CD4-positive, alpha-beta memory T cell (primary cell): ENCODE results near the gene SEC62. TPM values are rescaled to one million over a fixed set of nuclear protein-coding genes. Genes with fewer than 3 reads are reported as not detected.

Source experiments
- CTCF ChIA-PET: fragments of 350-600 bp; sonication (Branson Sonifier 250); formaldehyde crosslinking; loops from one replicate; lab custom pipeline; 2021; ENCODE audit warnings: inconsistent platforms; ENCODE audit not compliant: partially characterized antibody; lab: Charles Lee
- POLR2A ChIA-PET: fragments of 350-600 bp; sonication (Branson Sonifier 250); formaldehyde crosslinking; loops from one replicate; lab custom pipeline; 2021; ENCODE audit not compliant: partially characterized antibody; lab: Charles Lee
- DNase-seq, 5 donors: peaks; one replicate each; pipeline versions ENCODE4 v3.0.0 to v3.0.0-alpha.2; 2020 to 2022; ENCODE audit warnings: mixed read lengths in 1 of 5
- H3K27ac ChIP-seq: one replicate; pipeline ENCODE4 v1.7.0; 2013; ENCODE audit warnings: low read depth, low read length
- H3K27me3 ChIP-seq: 2 replicates; pipeline ENCODE4 v1.7.0; 2013; ENCODE audit warnings: mild to moderate bottlenecking, low read length, moderate library complexity; ENCODE audit not compliant: insufficient read depth
- H3K36me3 ChIP-seq: 2 replicates; pipeline ENCODE4 v1.7.0; 2013; ENCODE audit warnings: mild to moderate bottlenecking, low read length, moderate library complexity; ENCODE audit not compliant: insufficient read depth
- H3K4me1 ChIP-seq: 2 replicates; pipeline ENCODE4 v1.7.0; 2013; ENCODE audit warnings: mild to moderate bottlenecking, low read length, moderate library complexity; ENCODE audit not compliant: insufficient read depth
- H3K4me3 ChIP-seq, 2 donors: one replicate each; pipeline ENCODE4 v1.7.0; 2013; ENCODE audit warnings: low read length in 2 of 2, mild to moderate bottlenecking in 1 of 2
- H3K9me3 ChIP-seq, 2 donors: one replicate each; pipeline ENCODE4 v1.7.0; 2013; ENCODE audit warnings: low read length in 2 of 2, control low read depth in 1 of 2; ENCODE audit not compliant: control insufficient read depth in 1 of 2
- H3K27ac Mint-ChIP-seq, 7 donors: one replicate each; pipeline ENCODE4 v1.8.0; 2020 to 2021; ENCODE audit warnings: mixed read lengths in 7 of 7, mild to moderate bottlenecking in 6 of 7, inconsistent platforms in 3 of 7, moderate library complexity in 3 of 7
- H3K27me3 Mint-ChIP-seq, 2 donors: one replicate each; pipeline ENCODE4 v1.8.0; 2020 to 2021; ENCODE audit warnings: mixed read lengths in 2 of 2
- H3K36me3 Mint-ChIP-seq, 2 donors: one replicate each; pipeline ENCODE4 v1.8.0; 2020 to 2021; ENCODE audit warnings: mixed read lengths in 2 of 2, inconsistent platforms in 1 of 2, mild to moderate bottlenecking in 1 of 2
- H3K4me1 Mint-ChIP-seq, 4 donors: one replicate each; pipeline ENCODE4 v1.8.0; 2020 to 2021; ENCODE audit warnings: mixed read lengths in 4 of 4, mild to moderate bottlenecking in 1 of 4
- H3K4me3 Mint-ChIP-seq, 8 donors: one replicate each; pipeline ENCODE4 v1.8.0; 2020 to 2021; ENCODE audit warnings: mixed read lengths in 8 of 8, mild to moderate bottlenecking in 7 of 8, moderate library complexity in 6 of 8, inconsistent platforms in 3 of 8
- H3K9me3 Mint-ChIP-seq, 8 donors: one replicate each; pipeline ENCODE4 v1.8.0; 2020 to 2021; ENCODE audit warnings: mixed read lengths in 8 of 8, mild to moderate bottlenecking in 5 of 8, inconsistent platforms in 3 of 8, moderate library complexity in 1 of 8
- intact Hi-C: fragments of 100-400 bp; cut with micrococcal nuclease; formaldehyde crosslinking; loops from one replicate; pipeline ENCODE4 v1.15.1; 2023
- polyA plus RNA-seq, 2 donors: library from polyadenylated mRNA; unstranded; fragments of 300-500 nt; fragmentation: Illumina TruSeq; gene quantifications; one replicate each; pipeline ENCODE4 v1.2.3, GENCODE V29; 2021
- total RNA-seq, 2 experiments: library from RNA; stranded (reverse); gene quantifications; one replicate each; pipeline ENCODE4 v1.2.3, GENCODE V29; 2021

The SEC62 gene
- total RNA-seq (100 to 1,000 TPM; 127 to 136 TPM), polyA plus RNA-seq (100 to 1,000 TPM; 153 to 180 TPM)

- H3K36me3 ChIP-seq, result no peaks in the 10 kb centered on the region
- peak within 1 kb of the TSS; percentile 83 to 97 for H3K4me3 ChIP-seq
- H3K36me3 Mint-ChIP-seq, result peaks cover 0 to 19% of the 10 kb centered on the region in 2 donors
- peak; percentile 95 to 96 (median 95) for DNase-seq
- peak within 1 kb of the TSS; percentile 95 for H3K27ac ChIP-seq
- H3K27me3 Mint-ChIP-seq, result no peaks in the 10 kb centered on the region
- no peaks in the 10 kb centered on the region for H3K27me3 ChIP-seq
- peaks cover 0 to 4% (median 0%) of the 10 kb centered on the region in 8 donors for H3K9me3 Mint-ChIP-seq
- ChIA-PET CTCF (interaction anchor here (0.6 to 2.4 kb wide), 12 partner anchors 10 to 446 kb away, joined by 3 to 12 read pairs (median 3); partner anchors contain the start of genes LRRC34, LRRIQ4 and TERC), POLR2A (interaction anchor here (0.6 to 3.5 kb wide), 33 partner anchors 11 to 1493 kb away, joined by 3 to 60 read pairs (median 5); partner anchors contain the start of genes ACTRT3, LRRC34, LRRIQ4 and MYNN)
- peaks cover 48 to 71% (median 60%) of the 10 kb centered on the region in 4 donors for H3K4me1 Mint-ChIP-seq
- H3K4me3 Mint-ChIP-seq, result peak within 1 kb of the TSS; percentile 90 to 100 (median 96)
- no peaks in the 10 kb centered on the region for H3K9me3 ChIP-seq
- H3K27ac Mint-ChIP-seq, result peak within 1 kb of the TSS; percentile 98 to 100 (median 99)
- peaks cover 54% of the 10 kb centered on the region for H3K4me1 ChIP-seq
- intact Hi-C loops, result loop anchor here (1.0 to 10.0 kb wide), 10 partner anchors 72 to 942 kb away; partner anchors contain the start of genes EIF5A2, MYNN, PHC3 and PRKCI
Observed at GRCh38 chr3:169966428-169966950, at the start of gene SEC62. Gene SEC62, plus strand, starts transcription at chr3:169966807. Its CDS starts 16 bp downstream, at chr3:169966823.

DNA sequence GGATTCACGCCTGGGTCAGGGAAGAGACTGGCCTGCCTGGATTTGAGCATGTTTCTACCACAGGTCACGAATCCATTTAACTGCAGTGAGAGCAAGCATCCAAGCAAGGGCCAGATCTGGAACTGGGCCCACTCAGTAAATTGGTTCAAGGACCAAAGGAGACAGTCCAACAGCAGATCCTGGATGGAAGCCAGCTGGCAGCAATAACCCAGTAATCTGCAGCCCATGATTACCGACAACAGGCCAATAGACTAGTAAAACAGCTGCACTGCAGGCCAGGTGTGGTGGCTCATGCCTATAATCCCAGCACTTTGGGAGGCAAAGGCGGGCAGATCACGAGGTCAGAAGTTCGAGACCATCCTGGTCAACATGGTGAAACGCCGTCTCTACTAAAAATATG, 43.4 kb upstream of the SEC62 start:
- POLR2A ChIA-PET, result no interaction called here
- Histone ChIP-seq H3K27ac (no peak overlapping the region), H3K36me3 (no peaks in the 10 kb centered on the region), H3K4me3 (no peak overlapping the region), H3K27me3 (no peaks in the 10 kb centered on the region), H3K4me1 (no peaks in the 10 kb centered on the region), H3K9me3 (no peaks in the 10 kb centered on the region)
- CTCF ChIA-PET, result no interaction called here
- H3K27me3 Mint-ChIP-seq, result no peaks in the 10 kb centered on the region
- no peaks in the 10 kb centered on the region for H3K4me1 Mint-ChIP-seq
- no peaks in the 10 kb centered on the region for H3K36me3 Mint-ChIP-seq
- intact Hi-C loops, result no loop called here
- H3K9me3 Mint-ChIP-seq, result no peaks in the 10 kb centered on the region
- H3K4me3 Mint-ChIP-seq, result no peak overlapping the region
- no peak for DNase-seq
- H3K27ac Mint-ChIP-seq, result no peak overlapping the region

DNA sequence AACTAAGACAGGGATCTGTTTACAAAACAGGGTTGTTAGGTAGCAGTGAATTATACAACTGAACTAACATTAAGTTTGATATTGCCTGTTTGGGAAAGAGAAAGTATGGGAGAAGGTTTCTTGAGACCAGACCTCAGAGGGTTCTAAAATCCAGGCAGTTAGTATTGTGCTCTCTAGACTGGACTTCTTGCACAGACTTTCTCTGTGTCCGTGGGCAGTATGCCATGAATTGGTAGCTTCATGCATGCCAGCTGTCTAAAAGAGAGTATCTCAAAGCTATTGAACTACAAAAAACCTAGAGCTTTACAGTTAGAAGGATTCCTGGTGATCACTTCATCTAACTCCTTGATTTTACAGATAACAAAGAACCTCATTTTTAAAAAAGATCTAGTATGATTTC, 42.8 kb upstream of the SEC62 start:
- Mint-ChIP-seq H3K4me3 (no peak overlapping the region), H3K36me3 (no peaks in the 10 kb centered on the region), H3K27me3 (no peaks in the 10 kb centered on the region), H3K27ac (no peak overlapping the region), H3K4me1 (no peaks in the 10 kb centered on the region), H3K9me3 (no peaks in the 10 kb centered on the region)
- Histone ChIP-seq H3K4me1 (no peaks in the 10 kb centered on the region), H3K27ac (no peak overlapping the region), H3K9me3 (no peaks in the 10 kb centered on the region), H3K36me3 (no peaks in the 10 kb centered on the region), H3K4me3 (no peak overlapping the region), H3K27me3 (no peaks in the 10 kb centered on the region)
- ChIA-PET CTCF (no interaction called here), POLR2A (no interaction called here)
- intact Hi-C loops, result no loop called here
- DNase-seq, result no peak

GRCh38 chr3:169929830-169930519, 36.6 kb upstream of the SEC62 start:
- Mint-ChIP-seq H3K4me1 (no peaks in the 10 kb centered on the region), H3K9me3 (no peaks in the 10 kb centered on the region), H3K36me3 (no peaks in the 10 kb centered on the region), H3K4me3 (no peak overlapping the region), H3K27me3 (peaks cover 9 to 11% of the 10 kb centered on the region in 2 donors), H3K27ac (no peak overlapping the region)
- H3K27ac ChIP-seq, result no peak overlapping the region
- POLR2A ChIA-PET, result no interaction called here
- no peaks in the 10 kb centered on the region for H3K36me3 ChIP-seq
- H3K27me3 ChIP-seq, result no peaks in the 10 kb centered on the region
- no peak overlapping the region for H3K4me3 ChIP-seq
- H3K4me1 ChIP-seq, result no peaks in the 10 kb centered on the region
- intact Hi-C loops, result no loop called here
- CTCF ChIA-PET, result no interaction called here
- H3K9me3 ChIP-seq, result no peaks in the 10 kb centered on the region
- DNase-seq, result no peak

DNA sequence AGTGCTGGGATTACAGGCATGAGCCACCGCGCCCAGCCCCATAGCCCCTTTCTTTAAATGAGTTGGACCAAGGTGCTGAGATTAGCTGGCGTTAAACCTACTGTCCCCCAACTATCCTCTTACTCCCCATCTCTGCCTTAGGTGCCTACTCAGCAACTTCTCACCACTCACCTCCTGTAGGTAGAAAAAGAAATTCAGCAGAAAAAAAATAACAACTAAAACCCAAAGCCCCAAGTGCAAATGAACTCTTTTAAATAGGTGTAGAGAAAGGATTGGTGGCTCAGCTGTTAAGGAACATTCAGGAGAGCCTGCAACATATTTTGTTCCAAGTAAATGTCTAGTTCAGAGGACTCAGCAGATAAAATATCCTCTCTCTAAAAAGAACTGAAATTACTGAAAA, 35.8 kb upstream of the SEC62 start:
- Mint-ChIP-seq H3K27ac (peak overlapping the region in 1 of 7 donors; percentile 30), H3K9me3 (no peaks in the 10 kb centered on the region), H3K36me3 (no peaks in the 10 kb centered on the region), H3K4me1 (no peaks in the 10 kb centered on the region), H3K4me3 (no peak overlapping the region), H3K27me3 (peaks cover 9 to 14% of the 10 kb centered on the region in 2 donors)
- H3K27ac ChIP-seq, result no peak overlapping the region
- intact Hi-C loops, result no loop called here
- H3K4me3 ChIP-seq, result no peak overlapping the region
- H3K9me3 ChIP-seq, result no peaks in the 10 kb centered on the region
- ChIA-PET CTCF (interaction anchor here (1.0 kb wide), 1 partner anchor 66 kb away, joined by 3 read pairs; no protein-coding TSS in a partner anchor), POLR2A (no interaction called here)
- H3K4me1 ChIP-seq, result no peaks in the 10 kb centered on the region
- H3K36me3 ChIP-seq, result no peaks in the 10 kb centered on the region
- no peak for DNase-seq
- H3K27me3 ChIP-seq, result no peaks in the 10 kb centered on the region

DNA sequence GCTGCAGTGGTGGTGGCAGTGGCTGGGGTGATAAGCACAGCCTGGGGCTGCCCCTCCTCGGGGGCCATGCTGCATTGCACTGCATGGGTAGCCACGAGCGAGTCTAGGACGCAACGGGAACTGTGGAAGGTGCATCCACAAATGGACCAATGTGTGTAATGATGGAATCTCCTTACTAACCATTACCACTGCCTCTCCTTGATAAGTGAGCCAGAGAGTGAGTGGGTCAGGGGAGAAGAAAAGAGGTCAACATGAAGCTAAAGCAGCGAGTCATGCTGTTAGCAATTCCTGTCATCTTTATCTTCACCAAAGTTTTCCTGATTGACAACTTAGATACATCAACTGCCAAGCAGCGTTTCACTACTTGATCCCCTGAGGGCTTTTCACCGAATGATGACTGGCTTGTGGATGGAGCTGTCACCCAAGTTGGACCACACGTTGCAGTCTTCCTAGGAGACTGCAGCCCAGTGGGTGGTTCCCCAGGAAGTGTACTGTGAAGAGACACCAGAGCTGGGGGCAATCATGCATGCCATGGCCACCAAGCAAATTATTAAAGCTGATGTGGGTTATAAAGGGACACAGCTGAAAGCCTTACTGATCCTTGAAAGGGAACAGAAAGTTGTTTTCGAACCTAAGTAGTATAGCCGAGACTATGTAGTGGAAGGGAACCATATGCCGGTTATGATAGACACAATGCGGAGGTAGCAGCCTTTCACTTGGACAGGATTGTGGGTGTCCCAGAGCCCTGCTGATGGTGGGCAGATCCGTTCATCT, 34.7 kb upstream of the SEC62 start:
- no peaks in the 10 kb centered on the region for H3K4me1 Mint-ChIP-seq
- H3K4me3 Mint-ChIP-seq, result no peak overlapping the region
- DNase-seq, result no peak
- Histone ChIP-seq H3K27me3 (no peaks in the 10 kb centered on the region), H3K9me3 (no peaks in the 10 kb centered on the region), H3K4me1 (no peaks in the 10 kb centered on the region), H3K4me3 (no peak overlapping the region), H3K27ac (no peak overlapping the region), H3K36me3 (no peaks in the 10 kb centered on the region)
- H3K36me3 Mint-ChIP-seq, result no peaks in the 10 kb centered on the region
- no peak overlapping the region for H3K27ac Mint-ChIP-seq
- POLR2A ChIA-PET, result no interaction called here
- peaks cover 9 to 14% of the 10 kb centered on the region in 2 donors for H3K27me3 Mint-ChIP-seq
- no peaks in the 10 kb centered on the region for H3K9me3 Mint-ChIP-seq
- intact Hi-C loops, result no loop called here
- CTCF ChIA-PET, result no interaction called here

DNA sequence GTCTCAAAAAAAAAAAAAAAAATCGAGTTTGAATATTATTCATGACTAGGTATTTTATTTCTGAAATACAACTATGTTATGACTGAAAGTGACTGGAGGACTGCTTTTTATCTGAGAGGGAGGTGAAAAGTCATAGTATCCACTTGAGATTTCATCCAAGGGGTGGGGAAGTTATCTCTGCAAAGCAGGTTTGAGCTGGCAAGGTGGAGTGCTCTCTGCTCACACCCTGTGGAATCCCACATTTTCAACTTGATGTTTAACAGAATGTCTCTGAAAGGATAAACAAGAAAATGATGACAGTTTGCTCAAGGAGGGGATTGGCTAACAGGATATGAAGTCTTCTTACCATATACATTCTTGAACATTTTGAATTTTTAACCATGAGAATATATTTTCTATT, 27.3 kb upstream of the SEC62 start:
- POLR2A ChIA-PET, result no interaction called here
- H3K36me3 Mint-ChIP-seq, result no peaks in the 10 kb centered on the region
- CTCF ChIA-PET, result interaction anchor here (1.2 kb wide), 1 partner anchor 77 kb away, joined by 3 read pairs; no protein-coding TSS in a partner anchor

More for the DNA sequence above, 27.3 kb upstream of the SEC62 start:
- Histone ChIP-seq H3K4me3 (no peak overlapping the region), H3K27me3 (no peaks in the 10 kb centered on the region), H3K4me1 (peaks cover 5% of the 10 kb centered on the region), H3K27ac (no peak overlapping the region), H3K9me3 (no peaks in the 10 kb centered on the region), H3K36me3 (no peaks in the 10 kb centered on the region)
- peaks cover 13 to 20% of the 10 kb centered on the region in 2 donors for H3K27me3 Mint-ChIP-seq
- peaks cover 0 to 8% (median 4%) of the 10 kb centered on the region in 4 donors for H3K4me1 Mint-ChIP-seq
- H3K4me3 Mint-ChIP-seq, result no peak overlapping the region
- intact Hi-C loops, result no loop called here
- no peak for DNase-seq
- H3K9me3 Mint-ChIP-seq, result no peaks in the 10 kb centered on the region
- no peak overlapping the region for H3K27ac Mint-ChIP-seq
